Endothelial cell of umbilical vein (primary cell): ENCODE results near the gene HIGD1C. TPM values are rescaled to one million over a fixed set of nuclear protein-coding genes. Genes with fewer than 3 reads are reported as not detected.

ENCODE experiments used
- BruUV-seq: library from RNA; stranded (reverse); fragments of 400-500 nt; replicated peaks from 2 replicates; lab custom pipeline; 2021; lab: Mats Ljungman, UMichigan
- CTCF ChIA-PET: fragments of 300-600, 350-600 bp; sonication (Branson Sonifier 250); formaldehyde crosslinking; loops from one replicate; lab custom pipeline; 2021; ENCODE audit warnings: antibody characterized with exemption, inconsistent platforms; lab: Charles Lee
- POLR2A ChIA-PET: fragments of 300-600, 350-600 bp; sonication (Branson Sonifier 250); formaldehyde crosslinking; loops from one replicate; lab custom pipeline; 2021; ENCODE audit warnings: antibody characterized with exemption, inconsistent platforms; lab: Charles Lee
- DNase-seq: peaks from one replicate; pipeline ENCODE4 v3.0.0-alpha.2; 2011; ENCODE audit warnings: low read depth, low spot score
- FAIRE-seq: peaks from 2 replicates; lab custom pipeline; 2011; peaks lifted over from hg19 to GRCh38; lab: Jason Lieb, UNC
- H2AFZ ChIP-seq: 2 replicates; pipeline ENCODE4 v1.6.0; 2012; ENCODE audit warnings: low read depth, low read length, control low read depth, inconsistent platforms
- H3K27ac ChIP-seq: 2 replicates; pipeline ENCODE4 v1.5.1; 2011; ENCODE audit warnings: low read depth, mild to moderate bottlenecking, control low read depth, low read length, moderate library complexity; ENCODE audit not compliant: insufficient read depth
- H3K27me3 ChIP-seq, 2 experiments: 2 replicates each; pipeline versions ENCODE4 v1.6.0 to v1.6.1; 2011; ENCODE audit warnings: low read length in 2 of 2, mixed read lengths in 1 of 2; ENCODE audit not compliant: control insufficient read depth in 2 of 2, insufficient read depth in 2 of 2
- H3K36me3 ChIP-seq, 2 experiments: 2 replicates in 1 of 2; 3 replicates in 1 of 2; pipeline ENCODE4 v1.5.1; 2011; ENCODE audit warnings: low read length in 2 of 2, mild to moderate bottlenecking in 1 of 2, moderate library complexity in 1 of 2; ENCODE audit not compliant: control insufficient read depth in 2 of 2, insufficient read depth in 2 of 2; ENCODE audit errors: extremely low read depth in 1 of 2
- H3K4me1 ChIP-seq: 3 replicates; pipeline ENCODE4 v1.5.1; 2011; ENCODE audit warnings: mild to moderate bottlenecking, low read length; ENCODE audit not compliant: control insufficient read depth, insufficient read depth; ENCODE audit errors: extremely low read depth
- H3K4me2 ChIP-seq: 2 replicates; pipeline ENCODE4 v1.6.1; 2011; ENCODE audit warnings: low read length, control low read depth, mixed read lengths; ENCODE audit not compliant: insufficient read depth
- H3K4me3 ChIP-seq, 3 experiments: fragments of 200-600 bp in 1 of 3; sonication (generic), shearing (Covaris generic) in 1 of 3; replicated peaks in 1 of 3; 2 replicates each; pipeline ENCODE4 v1.5.1; 2011 to 2016; ENCODE audit warnings: control low read depth in 3 of 3, low read length in 3 of 3, mild to moderate bottlenecking in 2 of 3, inconsistent platforms in 1 of 3, low read depth in 1 of 3, moderate library complexity in 1 of 3; ENCODE audit not compliant: insufficient read depth in 1 of 3
- H3K79me2 ChIP-seq: 2 replicates; pipeline ENCODE4 v1.6.0; 2012; ENCODE audit warnings: low read length, inconsistent platforms; ENCODE audit not compliant: control insufficient read depth, insufficient read depth
- H3K9ac ChIP-seq: replicated peaks from 2 replicates; pipeline ENCODE3; 2011; ENCODE audit warnings: low read length, control low read depth; ENCODE audit not compliant: insufficient read depth; ENCODE audit errors: extremely low read depth
- H3K9me1 ChIP-seq: replicated peaks from 3 replicates; pipeline ENCODE4 v1.6.0; 2011; ENCODE audit warnings: mild to moderate bottlenecking, low read length; ENCODE audit not compliant: control insufficient read depth, insufficient read depth; ENCODE audit errors: extremely low read depth
- H3K9me3 ChIP-seq: replicated peaks from 2 replicates; pipeline ENCODE4 v1.5.1; 2012; ENCODE audit warnings: low read length, inconsistent platforms; ENCODE audit not compliant: control insufficient read depth, insufficient read depth
- H4K20me1 ChIP-seq: replicated peaks from 2 replicates; pipeline ENCODE3; 2011; ENCODE audit warnings: mild to moderate bottlenecking, low read length; ENCODE audit not compliant: control insufficient read depth, insufficient read depth; ENCODE audit errors: extremely low read depth
- FOS ChIP-seq: IDR thresholded peaks from 2 replicates; pipeline ENCODE4 v1.6.1; 2011; ENCODE audit warnings: mild to moderate bottlenecking, low read length, moderate library complexity, borderline replicate concordance; ENCODE audit not compliant: insufficient read depth
- GATA2 ChIP-seq: IDR thresholded peaks from 2 replicates; pipeline ENCODE4 v1.7.0; 2011; ENCODE audit warnings: low read depth, mild to moderate bottlenecking, moderate library complexity, mixed read lengths, low read length; ENCODE audit not compliant: insufficient read length, insufficient read depth
- MYC ChIP-seq: IDR thresholded peaks from one replicate; pipeline ENCODE4 v1.6.1; 2011; ENCODE audit warnings: mild to moderate bottlenecking, low read depth, low read length
- POLR2A ChIP-seq: IDR thresholded peaks from 2 replicates; pipeline ENCODE4 v1.6.1; 2012; ENCODE audit warnings: low read depth, mild to moderate bottlenecking, control low read depth, low read length
- POLR2AphosphoS5 ChIP-seq: IDR thresholded peaks from 2 replicates; pipeline ENCODE4 v1.6.1; 2012; ENCODE audit warnings: low read depth, mild to moderate bottlenecking, control low read depth, low read length, moderate library complexity; ENCODE audit not compliant: insufficient read depth
- dilution Hi-C: fragments of 300-500 bp; cut with MboI; formaldehyde crosslinking; loops from one replicate; pipeline ENCODE4 v1.15.0; 2019; ENCODE audit warnings: low sequenced_read_pairs; ENCODE audit not compliant: extremely low pct_ligation_motif_present
- intact Hi-C: fragments of 100-400 bp; cut with micrococcal nuclease; formaldehyde crosslinking; loops from one replicate; pipeline ENCODE4 v1.10.0; 2022
- polyA plus RNA-seq, 4 experiments: library from polyadenylated mRNA; depleted of rRNA in 3 of 4; stranded (reverse) in 3 of 4; unstranded in 1 of 4; fragments of >200 nt; gene quantifications; 2 replicates each; pipeline versions ENCODE4 v1.2.1 to v1.2.3, GENCODE V29; 2011 to 2012; ENCODE audit warnings: missing spikeins in 1 of 4
- total RNA-seq: library from RNA; stranded (reverse); gene quantifications from 2 replicates; pipeline ENCODE4 v1.2.3, GENCODE V29; 2021
- TF ChIP-seq, protein P1 (sequence below), 2 donors: IDR thresholded peaks; 1 replicate in 1 of 2; 2 replicates in 1 of 2; pipeline ENCODE4 v1.5.1; 2011; ENCODE audit warnings: low read length in 2 of 2, mild to moderate bottlenecking in 2 of 2, moderate library complexity in 2 of 2, control low read depth in 1 of 2, inconsistent platforms in 1 of 2, low read depth in 1 of 2; ENCODE audit not compliant: insufficient read depth in 1 of 2; ENCODE audit errors: extremely low read depth in 1 of 2
- TF ChIP-seq, protein P2 (sequence below): IDR thresholded peaks from 2 replicates; pipeline ENCODE4 v1.6.1; 2011; ENCODE audit not compliant: insufficient read depth, insufficient read length

Gene HIGD1C
- total and polyA plus RNA-seq, 2 donors (not counting 3 experiments of a cell fraction or from before 2014, with no cell fraction given) = not detected

DNA sequence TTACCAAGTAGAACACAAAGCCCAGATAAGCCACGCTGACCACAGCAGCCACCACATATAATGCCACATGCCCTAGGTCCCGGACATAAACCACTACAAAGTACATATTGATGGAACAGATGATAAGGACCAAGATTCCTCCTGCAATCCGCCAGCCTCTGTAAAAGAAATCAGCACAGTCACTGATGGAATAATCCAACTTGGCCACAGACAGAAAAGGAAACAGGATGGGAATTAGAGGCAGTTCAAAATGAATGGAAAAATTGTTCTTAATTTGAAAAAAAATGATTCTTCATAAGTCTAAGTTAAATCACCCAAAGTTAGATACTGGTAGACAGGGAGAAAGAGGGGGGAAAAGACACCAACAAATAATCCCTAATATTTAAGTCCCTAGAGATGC lies 38.4 kb downstream of the HIGD1C start:
- POLR2A ChIA-PET = no interaction called here
- peaks cover 19 to 23% of the 10 kb centered on the region in 2 experiments for H3K36me3 ChIP-seq
- CTCF ChIA-PET = interaction anchor here (1.7 to 2.1 kb wide), 2 partner anchors 165 to 226 kb away, joined by 5 to 14 read pairs; no protein-coding TSS in a partner anchor
- H3K9ac ChIP-seq = no peak overlapping the region
- peaks cover 28% of the 10 kb centered on the region for H3K4me1 ChIP-seq
- H2AFZ ChIP-seq = no peak overlapping the region
- no peak for TF ChIP-seq POLR2AphosphoS5
- TF ChIP-seq MYC = no peak
- TF ChIP-seq GATA2 = no peak
- no peak for TF ChIP-seq FOS
- TF ChIP-seq, protein P1, sequence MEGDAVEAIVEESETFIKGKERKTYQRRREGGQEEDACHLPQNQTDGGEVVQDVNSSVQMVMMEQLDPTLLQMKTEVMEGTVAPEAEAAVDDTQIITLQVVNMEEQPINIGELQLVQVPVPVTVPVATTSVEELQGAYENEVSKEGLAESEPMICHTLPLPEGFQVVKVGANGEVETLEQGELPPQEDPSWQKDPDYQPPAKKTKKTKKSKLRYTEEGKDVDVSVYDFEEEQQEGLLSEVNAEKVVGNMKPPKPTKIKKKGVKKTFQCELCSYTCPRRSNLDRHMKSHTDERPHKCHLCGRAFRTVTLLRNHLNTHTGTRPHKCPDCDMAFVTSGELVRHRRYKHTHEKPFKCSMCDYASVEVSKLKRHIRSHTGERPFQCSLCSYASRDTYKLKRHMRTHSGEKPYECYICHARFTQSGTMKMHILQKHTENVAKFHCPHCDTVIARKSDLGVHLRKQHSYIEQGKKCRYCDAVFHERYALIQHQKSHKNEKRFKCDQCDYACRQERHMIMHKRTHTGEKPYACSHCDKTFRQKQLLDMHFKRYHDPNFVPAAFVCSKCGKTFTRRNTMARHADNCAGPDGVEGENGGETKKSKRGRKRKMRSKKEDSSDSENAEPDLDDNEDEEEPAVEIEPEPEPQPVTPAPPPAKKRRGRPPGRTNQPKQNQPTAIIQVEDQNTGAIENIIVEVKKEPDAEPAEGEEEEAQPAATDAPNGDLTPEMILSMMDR (IDR thresholded peaks at IDR 0.05; ENCODE audit: extremely low read depth in 1 of 2, insufficient read depth in 1 of 2, low read depth in 1 of 2, low read length in 2 of 2) = no peak
- no peak for TF ChIP-seq POLR2A
- TF ChIP-seq, protein P2, sequence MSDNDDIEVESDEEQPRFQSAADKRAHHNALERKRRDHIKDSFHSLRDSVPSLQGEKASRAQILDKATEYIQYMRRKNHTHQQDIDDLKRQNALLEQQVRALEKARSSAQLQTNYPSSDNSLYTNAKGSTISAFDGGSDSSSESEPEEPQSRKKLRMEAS = no peak
- BruUV-seq = no TSS peak
- H3K27me3 ChIP-seq = no peaks in the 10 kb centered on the region
- H3K27ac ChIP-seq = no peak overlapping the region
- no peaks in the 10 kb centered on the region for H3K79me2 ChIP-seq
- H3K9me3 ChIP-seq = no peaks in the 10 kb centered on the region
- H3K9me1 ChIP-seq = no peaks in the 10 kb centered on the region
- FAIRE-seq = no peak
- intact Hi-C loops = no loop called here
- H3K4me3 ChIP-seq = no peak overlapping the region
- dilution Hi-C loops = no loop called here
- no peaks in the 10 kb centered on the region for H4K20me1 ChIP-seq
- DNase-seq = no peak
- no peak overlapping the region for H3K4me2 ChIP-seq
